Activated gamma-delta T cell treated with Interleukin-2 at 50 U/mL for 16 hours (primary cell): ENCODE data around the gene ATAD2B.

ENCODE experiments used
- DNase-seq: peaks from one replicate; pipeline ENCODE4 v3.0.0-alpha.2; 2020

ATAD2B gene

GRCh38 chr2:23836505-23836904 lies 90.4 kb downstream of the ATAD2B start:
- no peak for DNase-seq

- DNase-seq = no peak
Measured at GRCh38 chr2:23835988-23836387, 90.9 kb downstream of the ATAD2B start.

GRCh38 chr2:23835423-23835822 lies 91.5 kb downstream of the ATAD2B start:
- DNase-seq = no peak

GRCh38 chr2:23828986-23829385 lies 97.9 kb downstream of the ATAD2B start:
- DNase-seq = no peak

GRCh38 chr2:23828256-23828980 lies 98.5 kb downstream of the ATAD2B start:
- DNase-seq = no peak

- no peak for DNase-seq
Measured at GRCh38 chr2:23827287-23827686, 99.6 kb downstream of the ATAD2B start.

- no peak for DNase-seq
Measured at GRCh38 chr2:23826771-23827170, 100.2 kb downstream of the ATAD2B start.

GRCh38 chr2:23826040-23826439 lies 100.9 kb downstream of the ATAD2B start:
- no peak for DNase-seq

GRCh38 chr2:23824777-23825212 lies 102.1 kb downstream of the ATAD2B start:
- DNase-seq = peak; percentile 14

- DNase-seq = no peak
Measured at GRCh38 chr2:23823863-23824262, 103.1 kb downstream of the ATAD2B start.

- DNase-seq = no peak
Measured at GRCh38 chr2:23814963-23815362, 112.0 kb downstream of the ATAD2B start.

- no peak for DNase-seq
Measured at GRCh38 chr2:23813438-23813837, 113.5 kb downstream of the ATAD2B start.

- no peak for DNase-seq
Measured at GRCh38 chr2:23809150-23809549, 117.8 kb downstream of the ATAD2B start.

- DNase-seq = no peak
Measured at GRCh38 chr2:23806665-23807249, 120.2 kb downstream of the ATAD2B start.

- no peak for DNase-seq
Measured at GRCh38 chr2:23806201-23806600, 120.7 kb downstream of the ATAD2B start.

- DNase-seq = no peak
Measured at GRCh38 chr2:23803965-23804542, 122.9 kb downstream of the ATAD2B start.

- no peak for DNase-seq
Measured at GRCh38 chr2:23803264-23803964, 123.5 kb downstream of the ATAD2B start.

GRCh38 chr2:23801396-23801795 lies 125.5 kb downstream of the ATAD2B start:
- no peak for DNase-seq

GRCh38 chr2:23794234-23794633 lies 132.7 kb downstream of the ATAD2B start:
- no peak for DNase-seq

- no peak for DNase-seq
Measured at GRCh38 chr2:23793476-23793875, 133.4 kb downstream of the ATAD2B start.

GRCh38 chr2:23791030-23791429 lies 135.9 kb downstream of the ATAD2B start:
- DNase-seq = no peak

- DNase-seq = no peak
Measured at GRCh38 chr2:23789012-23789411, 137.9 kb downstream of the ATAD2B start.

- DNase-seq = no peak
Measured at GRCh38 chr2:23788100-23788499, 138.8 kb downstream of the ATAD2B start.

GRCh38 chr2:23784971-23785370 lies 142.0 kb downstream of the ATAD2B start:
- DNase-seq = no peak
